ENCODE results near the gene WDR44.
"Not testable (repeated sequence)": the region's sequence is repeated elsewhere in the genome, so short reads cannot be mapped to it uniquely, and the experiment has no call there.

The WDR44 gene

DNA sequence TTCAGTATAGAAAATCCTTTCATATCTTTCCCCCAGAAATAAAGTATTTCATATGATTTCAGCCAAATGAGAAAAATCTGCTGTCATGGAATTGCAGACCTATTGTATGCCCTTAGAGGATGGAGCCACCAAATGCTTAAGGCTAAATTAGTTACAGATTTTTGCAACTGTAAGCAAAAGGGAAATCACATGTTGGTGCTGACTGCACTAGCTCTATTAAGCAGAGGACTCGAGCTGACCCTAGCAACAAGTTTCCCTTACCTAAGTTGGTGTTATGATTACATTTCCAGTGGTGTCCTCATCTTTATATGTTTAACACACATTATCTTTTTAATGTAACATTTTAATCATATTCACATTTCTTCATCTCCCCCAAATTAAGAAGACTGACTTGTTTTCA is 91.4 kb downstream of the WDR44 start:
- H3K36me3 ChIP-seq (ENCODE audit: control insufficient read depth, insufficient read depth, low read length), result no peaks in the 10 kb centered on the region
- DNase-seq (ENCODE audit: extremely low read depth, insufficient read length), result no peak
- TF ChIP-seq, protein P1, sequence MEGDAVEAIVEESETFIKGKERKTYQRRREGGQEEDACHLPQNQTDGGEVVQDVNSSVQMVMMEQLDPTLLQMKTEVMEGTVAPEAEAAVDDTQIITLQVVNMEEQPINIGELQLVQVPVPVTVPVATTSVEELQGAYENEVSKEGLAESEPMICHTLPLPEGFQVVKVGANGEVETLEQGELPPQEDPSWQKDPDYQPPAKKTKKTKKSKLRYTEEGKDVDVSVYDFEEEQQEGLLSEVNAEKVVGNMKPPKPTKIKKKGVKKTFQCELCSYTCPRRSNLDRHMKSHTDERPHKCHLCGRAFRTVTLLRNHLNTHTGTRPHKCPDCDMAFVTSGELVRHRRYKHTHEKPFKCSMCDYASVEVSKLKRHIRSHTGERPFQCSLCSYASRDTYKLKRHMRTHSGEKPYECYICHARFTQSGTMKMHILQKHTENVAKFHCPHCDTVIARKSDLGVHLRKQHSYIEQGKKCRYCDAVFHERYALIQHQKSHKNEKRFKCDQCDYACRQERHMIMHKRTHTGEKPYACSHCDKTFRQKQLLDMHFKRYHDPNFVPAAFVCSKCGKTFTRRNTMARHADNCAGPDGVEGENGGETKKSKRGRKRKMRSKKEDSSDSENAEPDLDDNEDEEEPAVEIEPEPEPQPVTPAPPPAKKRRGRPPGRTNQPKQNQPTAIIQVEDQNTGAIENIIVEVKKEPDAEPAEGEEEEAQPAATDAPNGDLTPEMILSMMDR (IDR thresholded peaks at IDR 0.05; ENCODE audit: insufficient read depth, low read length, poor library complexity, severe bottlenecking), result no peak
- H3K27me3 ChIP-seq (replicated peaks; ENCODE audit: control insufficient read depth, insufficient read depth, low read length), result no peaks in the 10 kb centered on the region
- no peak overlapping the region for H3K4me3 ChIP-seq (replicated peaks; ENCODE audit: low read depth, low read length)

DNA sequence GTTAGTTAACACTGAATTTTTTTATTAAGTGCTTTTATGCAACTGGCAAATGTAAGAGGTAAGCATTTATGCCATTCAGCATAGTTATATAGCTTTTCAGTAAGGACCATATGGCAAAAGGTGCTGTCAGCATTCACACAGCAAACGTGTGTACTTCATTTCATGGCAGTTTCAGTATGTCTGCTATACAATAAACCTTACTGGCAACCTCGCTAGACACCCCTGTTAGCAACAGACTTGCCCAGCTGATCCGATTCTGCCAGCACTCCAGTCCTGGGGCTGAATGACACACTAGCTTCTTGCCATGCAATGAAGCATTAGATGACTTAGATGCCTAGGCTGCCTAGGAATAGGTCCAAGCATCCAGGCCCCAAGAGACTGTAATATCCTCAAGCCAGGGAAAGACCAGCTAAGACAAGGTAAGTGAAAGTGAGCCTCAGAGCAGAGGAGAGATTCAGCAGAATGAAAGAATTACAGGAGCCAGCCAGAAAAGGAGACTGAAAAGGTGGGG is 102.4 kb downstream of the WDR44 start:
- DNase-seq (ENCODE audit: extremely low read depth, insufficient read length), result no peak
- H3K4me3 ChIP-seq (replicated peaks; ENCODE audit: low read depth, low read length), result no peak overlapping the region
- TF ChIP-seq, protein P1 (IDR thresholded peaks at IDR 0.05; ENCODE audit: insufficient read depth, low read length, poor library complexity, severe bottlenecking), result no peak
- no peaks in the 10 kb centered on the region; the same call in 1 of the 2 replicates for H3K36me3 ChIP-seq (ENCODE audit: control insufficient read depth, insufficient read depth, low read length)
- no peaks in the 10 kb centered on the region for H3K27me3 ChIP-seq (replicated peaks; ENCODE audit: control insufficient read depth, insufficient read depth, low read length)

DNA sequence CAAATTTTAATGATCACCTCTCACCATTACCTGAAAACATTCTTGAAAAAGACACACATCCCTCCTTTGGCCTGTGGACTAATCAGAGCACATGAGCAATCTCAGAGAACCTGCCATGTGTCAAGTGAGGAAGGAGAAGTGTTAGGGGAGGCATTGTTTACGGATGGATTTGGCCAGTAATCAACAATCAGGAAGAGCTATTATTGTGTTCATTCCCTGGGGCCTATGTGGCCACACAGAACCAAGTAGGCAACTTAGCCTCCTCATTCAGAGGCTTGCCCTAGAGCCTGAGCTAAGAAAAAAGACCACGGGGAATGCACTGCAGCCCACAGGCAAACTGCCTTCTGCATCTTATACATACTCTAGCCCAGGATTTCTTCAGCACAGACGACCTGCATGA is 109.1 kb downstream of the WDR44 start:
- no peaks in the 10 kb centered on the region for H3K36me3 ChIP-seq (ENCODE audit: control insufficient read depth, insufficient read depth, low read length)
- no peak overlapping the region for H3K4me3 ChIP-seq (replicated peaks; ENCODE audit: low read depth, low read length)
- H3K27me3 ChIP-seq (replicated peaks; ENCODE audit: control insufficient read depth, insufficient read depth, low read length), result no peaks in the 10 kb centered on the region
- TF ChIP-seq, protein P1 (IDR thresholded peaks at IDR 0.05; ENCODE audit: insufficient read depth, low read length, poor library complexity, severe bottlenecking), result no peak
- DNase-seq (ENCODE audit: extremely low read depth, insufficient read length), result no peak

DNA sequence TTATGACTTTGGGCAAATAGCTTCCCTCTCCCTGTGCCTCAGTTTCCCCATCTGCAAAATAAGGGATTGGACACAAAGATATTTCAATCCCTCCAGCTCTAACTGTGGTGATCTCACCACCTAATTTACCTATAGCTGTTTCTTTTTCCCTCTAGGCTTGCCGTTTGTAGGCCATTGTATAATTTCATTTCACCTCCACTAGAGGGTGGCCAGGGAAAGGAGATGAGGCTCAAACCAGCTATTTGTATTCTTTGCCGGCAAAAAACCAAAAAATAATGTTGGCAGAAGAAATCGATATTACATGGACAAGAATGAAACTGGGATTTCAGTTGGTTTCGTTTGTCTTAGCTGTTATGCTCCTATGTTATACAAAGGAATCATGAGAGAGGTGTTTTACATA is 113.6 kb downstream of the WDR44 start:
- no peak overlapping the region for H3K4me3 ChIP-seq (replicated peaks; ENCODE audit: low read depth, low read length)
- TF ChIP-seq, protein P1 (IDR thresholded peaks at IDR 0.05; ENCODE audit: insufficient read depth, low read length, poor library complexity, severe bottlenecking), result peak; percentile 56
- no peaks in the 10 kb centered on the region for H3K27me3 ChIP-seq (replicated peaks; ENCODE audit: control insufficient read depth, insufficient read depth, low read length)
- no peaks in the 10 kb centered on the region for H3K36me3 ChIP-seq (ENCODE audit: control insufficient read depth, insufficient read depth, low read length)
- DNase-seq (ENCODE audit: extremely low read depth, insufficient read length), result no peak

DNA sequence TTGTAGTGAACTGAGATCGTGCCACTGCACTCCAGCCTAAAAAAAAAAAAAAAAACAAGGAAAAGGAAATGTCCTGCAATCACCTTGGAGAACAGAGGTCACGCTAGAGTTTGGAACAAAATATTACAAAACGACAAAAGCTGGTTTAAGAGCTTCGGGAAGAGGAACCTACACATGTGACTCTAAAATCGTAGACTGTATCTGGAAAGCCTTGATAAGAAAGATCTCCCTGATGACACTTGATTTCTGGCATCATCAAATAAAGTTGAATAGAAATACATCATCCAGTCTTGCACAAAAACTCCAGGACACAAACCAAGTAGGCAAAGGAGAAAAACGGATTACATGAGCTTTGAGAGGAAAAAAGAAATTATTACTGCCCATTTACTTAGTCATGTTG is 118.6 kb downstream of the WDR44 start:
- H3K27me3 ChIP-seq (replicated peaks; ENCODE audit: control insufficient read depth, insufficient read depth, low read length), result no peaks in the 10 kb centered on the region
- H3K4me3 ChIP-seq (replicated peaks; ENCODE audit: low read depth, low read length), result no peak overlapping the region
- TF ChIP-seq, protein P1 (IDR thresholded peaks at IDR 0.05; ENCODE audit: insufficient read depth, low read length, poor library complexity, severe bottlenecking), result no peak
- H3K36me3 ChIP-seq (ENCODE audit: control insufficient read depth, insufficient read depth, low read length), result no peaks in the 10 kb centered on the region
- DNase-seq (ENCODE audit: extremely low read depth, insufficient read length), result no peak

DNA sequence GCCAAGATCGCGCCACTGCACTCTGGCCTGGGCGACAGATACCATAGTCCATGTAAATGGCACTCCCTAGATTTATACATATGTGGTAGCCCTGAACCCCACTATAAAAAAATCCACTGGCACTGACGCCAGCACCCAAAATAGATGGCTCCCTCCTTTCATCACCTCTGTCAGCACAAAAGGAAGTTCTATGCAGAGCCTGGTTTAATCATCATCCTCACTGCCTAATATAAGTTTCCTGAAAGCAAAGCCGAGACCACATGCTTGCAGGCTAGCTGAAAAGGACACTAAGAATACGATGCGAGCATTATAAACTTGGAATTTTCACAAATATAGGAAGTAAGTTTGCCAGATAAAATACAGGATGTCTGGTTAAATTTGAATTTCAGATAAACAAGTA is 122.2 kb downstream of the WDR44 start:
- Histone ChIP-seq H3K36me3 (ENCODE audit: control insufficient read depth, insufficient read depth, low read length) (no peaks in the 10 kb centered on the region), H3K27me3 (replicated peaks; ENCODE audit: control insufficient read depth, insufficient read depth, low read length) (no peaks in the 10 kb centered on the region), H3K4me3 (replicated peaks; ENCODE audit: low read depth, low read length) (no peak overlapping the region)
- TF ChIP-seq, protein P1 (IDR thresholded peaks at IDR 0.05; ENCODE audit: insufficient read depth, low read length, poor library complexity, severe bottlenecking), result no peak
- no peak for DNase-seq (ENCODE audit: extremely low read depth, insufficient read length)

DNA sequence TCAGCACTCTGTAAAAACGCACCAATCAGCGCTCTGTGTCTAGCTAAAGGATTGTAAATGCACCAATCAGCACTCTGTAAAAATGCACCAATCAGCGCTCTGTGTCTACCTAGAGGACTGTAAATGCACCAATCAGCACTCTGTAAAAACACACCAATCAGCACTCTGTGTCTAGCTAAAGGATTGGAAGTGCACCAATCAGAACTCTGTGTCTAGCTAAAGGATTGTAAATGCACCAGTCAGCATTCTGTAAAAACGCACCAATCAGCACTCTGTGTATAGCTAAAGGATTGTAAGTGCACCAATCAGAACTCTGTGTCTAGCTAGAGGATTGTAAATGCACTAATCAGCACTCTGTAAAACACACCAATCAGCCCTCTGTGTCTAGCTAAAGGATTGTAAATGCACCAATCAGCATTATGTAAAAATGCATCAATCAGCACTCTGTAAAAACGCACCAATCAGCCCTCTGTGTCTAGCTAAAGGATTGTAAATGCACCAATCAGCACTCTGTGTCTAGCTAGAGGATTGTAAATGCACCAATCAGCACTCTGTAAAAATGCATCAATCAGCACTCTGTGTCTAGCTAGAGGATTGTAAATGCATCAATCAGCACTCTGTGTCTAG is 124.9 kb downstream of the WDR44 start:
- H3K4me3 ChIP-seq (replicated peaks; ENCODE audit: low read depth, low read length); H3K27me3 ChIP-seq (replicated peaks; ENCODE audit: control insufficient read depth, insufficient read depth, low read length); H3K36me3 ChIP-seq (ENCODE audit: control insufficient read depth, insufficient read depth, low read length); DNase-seq (ENCODE audit: extremely low read depth, insufficient read length): not testable (repeated sequence)
